Neural crest cell (in vitro differentiated cells): ENCODE results near the gene ANKRD55. TPM values are rescaled to one million over a fixed set of nuclear protein-coding genes. Genes with fewer than 3 reads are reported as not detected.
"Not testable (repeated sequence)": the region's sequence is repeated elsewhere in the genome, so short reads cannot be mapped to it uniquely, and the experiment has no call there.

Experiments
- DNase-seq: peaks from one replicate; pipeline ENCODE4 v3.0.0; 2021; ENCODE audit warnings: low read depth, mixed read lengths, low spot score
- H3K27ac Mint-ChIP-seq: one replicate; pipeline ENCODE4 v1.8.0; 2021; ENCODE audit warnings: mild to moderate bottlenecking, mixed read lengths; ENCODE audit not compliant: unreplicated experiment
- H3K27me3 Mint-ChIP-seq: 2 replicates; pipeline ENCODE4 v1.8.0; 2021; ENCODE audit warnings: low read depth, mild to moderate bottlenecking, mixed read lengths
- H3K36me3 Mint-ChIP-seq: 2 replicates; pipeline ENCODE4 v1.8.0; 2021; ENCODE audit warnings: low read depth, mild to moderate bottlenecking, mixed read lengths
- H3K4me1 Mint-ChIP-seq: 2 replicates; pipeline ENCODE4 v1.8.0; 2021; ENCODE audit warnings: mixed read lengths
- H3K4me3 Mint-ChIP-seq: one replicate; pipeline ENCODE4 v1.8.0; 2021; ENCODE audit warnings: mild to moderate bottlenecking, mixed read lengths
- H3K9me3 Mint-ChIP-seq: 2 replicates; pipeline ENCODE4 v1.8.0; 2021; ENCODE audit warnings: mixed read lengths
- CTCF ChIP-seq: fragments of 200-600 bp; sonication (generic); conservative IDR thresholded peaks from 2 replicates; pipeline ENCODE4 v1.5.0; 2021; ENCODE audit warnings: antibody characterized with exemption, mild to moderate bottlenecking
- total RNA-seq: library from RNA; stranded (reverse); gene quantifications from 2 replicates; pipeline ENCODE4 v1.2.1, GENCODE V29; 2021

The ANKRD55 gene
- total RNA-seq, 1 donor from 2014 or later, result 0.16 TPM

GRCh38 chr5:56152437-56152836 is 80.7 kb downstream of the ANKRD55 start:
- no peak for TF ChIP-seq CTCF
- Mint-ChIP-seq H3K27me3 (no peaks in the 10 kb centered on the region), H3K4me3 (no peak overlapping the region), H3K36me3 (no peaks in the 10 kb centered on the region), H3K4me1 (peaks cover 16% of the 10 kb centered on the region), H3K9me3 (no peaks in the 10 kb centered on the region), H3K27ac (no peak overlapping the region)
- DNase-seq, result no peak

GRCh38 chr5:56150756-56151155 is 82.4 kb downstream of the ANKRD55 start:
- H3K4me1 Mint-ChIP-seq, result peaks cover 12% of the 10 kb centered on the region
- not testable (repeated sequence) for H3K27me3 Mint-ChIP-seq, H3K27ac Mint-ChIP-seq, H3K4me3 Mint-ChIP-seq, H3K9me3 Mint-ChIP-seq, DNase-seq, H3K36me3 Mint-ChIP-seq

GRCh38 chr5:56148453-56148971 is 84.6 kb downstream of the ANKRD55 start:
- Mint-ChIP-seq H3K4me1 (peaks cover 16% of the 10 kb centered on the region), H3K27ac (no peak overlapping the region), H3K36me3 (no peaks in the 10 kb centered on the region), H3K9me3 (no peaks in the 10 kb centered on the region), H3K4me3 (no peak overlapping the region), H3K27me3 (no peaks in the 10 kb centered on the region)
- DNase-seq, result no peak
- no peak for TF ChIP-seq CTCF

- H3K9me3 Mint-ChIP-seq, result no peaks in the 10 kb centered on the region
- no peak overlapping the region for H3K4me3 Mint-ChIP-seq
- no peak overlapping the region for H3K27ac Mint-ChIP-seq
- H3K4me1 Mint-ChIP-seq, result peaks cover 14% of the 10 kb centered on the region
- DNase-seq, result no peak
- H3K36me3 Mint-ChIP-seq, result no peaks in the 10 kb centered on the region
- no peaks in the 10 kb centered on the region for H3K27me3 Mint-ChIP-seq
- TF ChIP-seq CTCF, result no peak
These were observed 85.4 kb downstream of the ANKRD55 start for GRCh38 chr5:56147659-56148230.

- Mint-ChIP-seq H3K9me3 (no peaks in the 10 kb centered on the region), H3K36me3 (no peaks in the 10 kb centered on the region), H3K27me3 (no peaks in the 10 kb centered on the region), H3K4me3 (no peak overlapping the region), H3K27ac (no peak overlapping the region), H3K4me1 (peaks cover 8% of the 10 kb centered on the region)
- no peak for DNase-seq
- TF ChIP-seq CTCF, result no peak
These were observed 86.0 kb downstream of the ANKRD55 start for GRCh38 chr5:56147106-56147505.

- peaks cover 4% of the 10 kb centered on the region for H3K4me1 Mint-ChIP-seq
- DNase-seq, result no peak
- H3K27me3 Mint-ChIP-seq, result no peaks in the 10 kb centered on the region
- H3K27ac Mint-ChIP-seq, result no peak overlapping the region
- no peaks in the 10 kb centered on the region for H3K36me3 Mint-ChIP-seq
- no peak overlapping the region for H3K4me3 Mint-ChIP-seq
- no peaks in the 10 kb centered on the region for H3K9me3 Mint-ChIP-seq
- no peak for TF ChIP-seq CTCF
These were observed 86.5 kb downstream of the ANKRD55 start for GRCh38 chr5:56146674-56147073.
